ENCODE results near the gene SALL2. TPM values are rescaled to one million over a fixed set of nuclear protein-coding genes. Genes with fewer than 3 reads are reported as not detected.

SALL2 gene
- total and polyA plus RNA-seq, 10 of the 15 experiments (the other 5 are each of a cell fraction or from before 2014, with no cell fraction given) = 1.6 to 6.2 (median 2.1) TPM

DNA sequence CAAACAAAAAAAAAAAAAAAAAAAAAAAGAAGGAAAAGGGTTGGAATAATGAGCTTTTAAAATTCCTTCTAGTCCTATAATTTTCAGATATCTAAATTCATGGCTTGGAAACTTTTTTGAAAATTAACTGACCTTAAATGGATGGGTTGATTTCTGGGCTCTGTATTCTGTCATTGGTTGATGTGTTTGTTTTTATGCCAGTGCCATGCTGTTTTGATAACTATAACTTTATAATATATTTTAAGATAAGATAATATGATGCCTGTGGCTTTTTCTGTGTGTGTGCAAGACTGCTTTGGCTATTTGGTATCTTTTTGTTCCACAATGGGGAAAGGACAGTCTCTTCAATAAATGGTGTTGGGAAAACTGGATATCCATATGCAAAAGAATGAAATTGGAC lies 46.5 kb upstream of the SALL2 start:
- in situ Hi-C loops (cut with MboI) (no loop called here), intact Hi-C loops (cut with micrococcal nuclease; ENCODE audit: unreplicated experiment) (no loop called here)
- H4K20me1 ChIP-seq (ENCODE audit: control insufficient read depth, insufficient read depth) = no peaks in the 10 kb centered on the region
- no peak overlapping the region for H3K4me3 ChIP-seq
- ChIA-PET CTCF (interaction anchor here (0.6 kb wide), 1 partner anchor 75 kb away, joined by 3 read pairs; no protein-coding TSS in a partner anchor), POLR2A (interaction anchor here (0.6 to 0.7 kb wide), 2 partner anchors 17 to 159 kb away, joined by 3 to 5 read pairs; no protein-coding TSS in a partner anchor), SMC1A (ENCODE audit: uncharacterized antibody, unreplicated experiment) (interaction anchor here (1.0 kb wide), 1 partner anchor 11 kb away, joined by 4 read pairs; no protein-coding TSS in a partner anchor), RAD21 (ENCODE audit: unreplicated experiment) (no interaction called here)
- no peaks in the 10 kb centered on the region for H3K9me3 ChIP-seq (replicated peaks; ENCODE audit: control insufficient read depth, insufficient read depth, low read length)
- ATAC-seq (no peak), FAIRE-seq (no peak), DNase-seq (ENCODE audit: low read depth, low spot score) (no peak)
- no TSS peak for BruUV-seq (replicated peaks)
- H3K36me3 ChIP-seq (ENCODE audit: control insufficient read depth in 2 of 2, insufficient read depth in 2 of 2, low read length in 1 of 2) = no peaks in the 10 kb centered on the region
- H3K4me1 ChIP-seq (ENCODE audit: control insufficient read depth, insufficient read depth, low read length) = no peaks in the 10 kb centered on the region
- TF ChIP-seq KLF5 (IDR thresholded peaks at IDR 0.05; ENCODE audit: partially characterized antibody) (no peak), CBX5 (IDR thresholded peaks at IDR 0.05; ENCODE audit: low read depth) (no peak), YY1 (IDR thresholded peaks at IDR 0.05; ENCODE audit: low read depth, low read length) (no peak)
- TF ChIP-seq, protein P1, sequence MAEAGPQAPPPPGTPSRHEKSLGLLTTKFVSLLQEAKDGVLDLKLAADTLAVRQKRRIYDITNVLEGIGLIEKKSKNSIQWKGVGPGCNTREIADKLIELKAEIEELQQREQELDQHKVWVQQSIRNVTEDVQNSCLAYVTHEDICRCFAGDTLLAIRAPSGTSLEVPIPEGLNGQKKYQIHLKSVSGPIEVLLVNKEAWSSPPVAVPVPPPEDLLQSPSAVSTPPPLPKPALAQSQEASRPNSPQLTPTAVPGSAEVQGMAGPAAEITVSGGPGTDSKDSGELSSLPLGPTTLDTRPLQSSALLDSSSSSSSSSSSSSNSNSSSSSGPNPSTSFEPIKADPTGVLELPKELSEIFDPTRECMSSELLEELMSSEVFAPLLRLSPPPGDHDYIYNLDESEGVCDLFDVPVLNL (IDR thresholded peaks at IDR 0.05; ENCODE audit: low read depth, low read length) = no peak
- TF ChIP-seq, protein P2, sequence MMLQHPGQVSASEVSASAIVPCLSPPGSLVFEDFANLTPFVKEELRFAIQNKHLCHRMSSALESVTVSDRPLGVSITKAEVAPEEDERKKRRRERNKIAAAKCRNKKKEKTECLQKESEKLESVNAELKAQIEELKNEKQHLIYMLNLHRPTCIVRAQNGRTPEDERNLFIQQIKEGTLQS (IDR thresholded peaks at IDR 0.05; ENCODE audit: borderline replicate concordance, extremely low read depth, low read depth, low read length) = no peak
- no peak overlapping the region for H2AFZ ChIP-seq (ENCODE audit: control insufficient read depth, low read depth, low read length)
- no peak overlapping the region for H3K4me2 ChIP-seq (ENCODE audit: control insufficient read depth, insufficient read depth)
- H3K9ac ChIP-seq (ENCODE audit: control insufficient read depth, insufficient read depth, low read length) = no peak overlapping the region
- H3K27me3 ChIP-seq (replicated peaks in 1 of 2; ENCODE audit: control insufficient read depth in 2 of 2, insufficient read depth in 2 of 2, low read length in 1 of 2) = no peaks in the 10 kb centered on the region
- no peaks in the 10 kb centered on the region for H3K79me2 ChIP-seq (ENCODE audit: control insufficient read depth, insufficient read depth, low read length)
- H3K27ac ChIP-seq (ENCODE audit: control insufficient read depth, insufficient read depth) = no peak overlapping the region

Data from GM12878 (cell line).